GM19099 (cell line): Measurements from ENCODE around the gene LELP1.

Source experiments
- POLR2A ChIP-seq: IDR thresholded peaks from 3 replicates; pipeline ENCODE4 v1.6.1; 2011; ENCODE audit warnings: low read depth; ENCODE audit not compliant: insufficient read length; ENCODE audit errors: extremely low read depth

The LELP1 gene

DNA sequence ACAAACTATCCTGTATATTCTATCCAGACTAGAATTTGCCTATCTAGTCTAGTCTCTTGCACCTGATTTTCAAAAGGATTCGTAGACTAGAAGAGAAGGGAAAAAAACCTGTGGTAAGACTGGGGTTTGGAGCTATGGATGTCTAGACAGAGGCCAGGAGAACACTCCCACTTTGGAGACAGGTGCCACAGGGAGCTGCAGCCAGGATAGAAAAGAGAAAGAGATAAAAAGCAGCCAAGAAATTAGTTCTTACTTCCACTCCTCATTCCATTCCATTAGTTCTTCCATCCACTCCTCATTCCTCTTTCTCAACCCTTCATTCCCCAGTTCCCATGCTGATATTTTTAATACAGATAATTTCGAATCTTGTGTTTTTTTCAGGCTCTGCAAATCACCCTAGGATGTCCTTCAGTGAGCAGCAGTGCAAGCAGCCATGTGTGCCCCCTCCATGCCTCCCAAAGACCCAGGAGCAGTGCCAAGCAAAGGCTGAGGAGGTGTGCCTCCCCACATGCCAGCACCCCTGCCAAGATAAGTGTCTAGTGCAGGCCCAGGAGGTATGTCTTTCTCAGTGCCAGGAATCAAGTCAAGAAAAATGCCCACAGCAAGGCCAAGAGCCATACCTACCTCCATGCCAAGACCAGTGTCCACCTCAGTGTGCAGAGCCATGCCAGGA is 14.7 kb downstream of the LELP1 start:
- TF ChIP-seq POLR2A: no peak

DNA sequence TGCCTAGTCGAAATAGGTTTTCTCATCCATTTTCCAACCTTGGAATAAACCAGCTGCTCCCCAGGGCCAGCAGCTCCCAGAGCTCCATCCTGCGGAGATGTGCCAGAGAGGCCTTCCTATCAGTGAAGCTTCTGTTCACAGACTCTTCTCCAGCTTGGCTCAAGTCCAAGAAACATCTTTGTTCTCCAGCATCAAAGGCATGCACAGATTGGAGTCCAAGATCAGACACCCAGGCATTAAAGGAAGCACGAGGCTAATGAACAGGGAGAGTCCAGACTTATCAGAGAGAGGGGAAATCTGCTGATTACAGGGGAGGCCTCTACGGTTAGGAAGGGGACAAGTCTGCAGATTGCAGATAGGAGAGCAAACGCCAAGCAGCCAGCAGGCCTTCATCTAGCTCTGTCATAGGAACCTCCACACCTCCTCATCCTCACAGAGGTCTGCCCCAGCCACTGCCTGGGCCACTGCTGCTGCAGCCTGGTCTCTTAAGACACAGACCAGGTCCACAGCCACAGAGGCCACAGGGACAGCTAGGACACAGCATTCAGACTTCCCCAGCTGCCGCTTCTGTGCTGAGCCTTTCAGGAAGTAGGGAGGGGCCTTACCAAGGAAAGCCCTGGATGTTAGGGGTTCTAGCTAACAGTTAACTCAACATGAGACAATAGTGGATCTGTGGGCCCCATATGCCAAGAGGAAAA is 17.5 kb downstream of the LELP1 start:
- TF ChIP-seq POLR2A: no peak

DNA sequence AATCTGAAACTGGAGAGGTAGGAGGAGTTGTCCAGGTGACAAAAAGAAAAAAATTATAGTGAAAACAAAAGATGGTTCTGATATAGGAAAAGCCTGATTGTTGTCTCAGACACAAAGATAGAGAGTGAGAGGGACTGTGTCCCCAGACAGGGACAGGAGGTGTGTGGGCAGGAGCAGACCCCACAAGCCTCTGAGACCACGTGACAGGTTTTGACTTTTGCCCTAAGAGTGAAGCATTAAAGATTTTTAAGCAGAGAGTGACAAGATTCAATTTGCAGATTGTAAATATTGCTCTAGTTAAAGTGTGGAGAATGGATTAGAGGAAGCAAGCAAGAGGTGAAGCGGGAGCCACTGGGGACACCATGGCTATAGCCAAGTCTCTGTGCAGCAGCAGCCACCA is 24.6 kb downstream of the LELP1 start:
- TF ChIP-seq POLR2A: no peak

DNA sequence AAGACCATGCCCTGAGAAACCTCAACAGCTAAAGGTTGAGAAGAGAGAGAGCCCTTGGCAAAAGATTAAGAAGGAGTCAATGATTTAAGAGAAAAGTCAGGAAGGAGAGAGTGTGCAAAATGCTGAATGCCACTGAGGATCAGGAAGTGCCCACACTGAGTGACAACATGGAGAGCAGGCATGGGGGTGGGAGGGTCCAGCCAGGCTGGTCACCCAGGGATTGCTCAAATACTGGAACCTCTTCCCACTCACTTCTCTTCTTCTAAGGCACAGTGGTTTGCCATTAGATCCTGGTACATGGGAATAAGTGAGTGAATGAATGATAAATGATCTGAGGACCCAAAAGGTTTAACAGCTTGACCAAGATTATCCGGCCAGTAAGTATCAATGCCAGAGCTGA is 25.3 kb downstream of the LELP1 start:
- TF ChIP-seq POLR2A: no peak

DNA sequence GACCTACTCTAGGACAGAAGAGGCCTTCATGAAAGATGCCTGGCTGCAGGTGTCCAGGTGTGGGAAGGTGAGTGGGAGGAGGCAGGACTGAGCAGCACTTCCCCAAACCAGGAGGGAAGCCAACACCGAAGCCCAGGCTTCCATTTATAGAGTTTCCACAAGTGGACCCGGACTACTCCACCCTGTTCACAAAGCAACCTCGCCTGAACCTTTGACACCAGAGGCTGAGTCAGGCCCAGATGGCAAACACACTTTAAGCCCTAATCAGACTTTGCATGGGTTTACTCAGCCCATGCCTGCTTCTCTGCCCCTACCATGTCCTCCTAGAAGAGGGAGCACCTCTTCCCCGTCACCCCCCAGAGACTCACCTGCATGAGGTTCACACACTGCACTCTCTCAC is 28.1 kb downstream of the LELP1 start:
- no peak for TF ChIP-seq POLR2A

DNA sequence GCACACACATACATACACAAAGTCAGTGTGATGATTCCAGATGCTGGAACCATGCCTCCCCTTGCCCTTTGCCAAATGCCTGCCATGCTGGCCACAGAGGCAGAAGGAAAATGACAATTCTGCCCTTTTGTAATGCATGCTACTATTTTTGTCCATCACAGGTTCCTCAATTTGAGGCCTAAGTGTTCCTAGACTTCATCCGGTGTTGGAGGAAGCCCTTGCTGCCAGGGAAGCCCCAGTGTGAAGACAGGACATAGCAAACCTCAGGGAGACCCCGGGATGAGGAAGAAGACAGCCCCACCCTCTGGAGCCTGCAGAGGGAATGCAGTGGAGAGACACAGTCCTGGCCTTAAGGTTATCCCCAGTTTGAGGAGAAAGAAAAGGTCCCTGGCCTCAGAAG is 28.6 kb downstream of the LELP1 start:
- TF ChIP-seq POLR2A: no peak

DNA sequence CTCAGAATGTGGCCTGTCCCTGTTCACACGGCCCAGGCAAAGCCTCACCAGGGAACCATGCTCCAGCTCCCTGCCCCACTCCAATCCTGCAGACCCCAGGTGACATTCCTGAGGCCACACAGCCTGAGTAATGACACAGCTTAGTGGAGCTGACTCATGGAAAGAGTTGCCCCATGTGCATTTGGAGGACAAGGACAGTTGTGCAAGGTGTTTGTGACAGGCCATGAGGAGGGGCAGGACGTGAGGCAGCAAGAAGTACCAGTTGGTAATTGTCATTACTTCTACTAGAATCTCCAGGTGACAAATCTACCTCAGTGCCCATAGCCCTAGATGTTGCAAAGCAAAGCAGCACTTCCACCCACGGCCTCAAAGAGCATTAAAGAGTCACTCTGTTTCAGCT is 29.3 kb downstream of the LELP1 start:
- TF ChIP-seq POLR2A: no peak

DNA sequence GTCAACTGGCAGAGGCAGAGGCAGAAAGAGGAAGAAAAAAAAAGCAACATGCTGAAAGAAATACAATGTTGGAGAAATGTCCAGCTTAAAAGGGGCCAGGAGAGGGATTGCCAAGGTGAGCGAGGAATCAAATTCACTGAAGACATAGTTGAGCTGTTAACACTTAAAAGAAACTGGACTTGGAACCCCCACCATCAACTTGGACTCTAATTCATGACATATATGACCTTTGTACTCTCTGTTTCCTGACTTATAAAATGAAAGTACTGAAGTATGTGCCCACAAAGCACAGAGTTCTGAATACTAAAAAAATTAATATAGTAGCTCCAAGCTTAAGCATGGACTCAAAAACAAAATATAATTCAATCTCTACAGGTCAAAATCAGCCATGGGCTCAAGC is 30.2 kb downstream of the LELP1 start:
- no peak for TF ChIP-seq POLR2A

DNA sequence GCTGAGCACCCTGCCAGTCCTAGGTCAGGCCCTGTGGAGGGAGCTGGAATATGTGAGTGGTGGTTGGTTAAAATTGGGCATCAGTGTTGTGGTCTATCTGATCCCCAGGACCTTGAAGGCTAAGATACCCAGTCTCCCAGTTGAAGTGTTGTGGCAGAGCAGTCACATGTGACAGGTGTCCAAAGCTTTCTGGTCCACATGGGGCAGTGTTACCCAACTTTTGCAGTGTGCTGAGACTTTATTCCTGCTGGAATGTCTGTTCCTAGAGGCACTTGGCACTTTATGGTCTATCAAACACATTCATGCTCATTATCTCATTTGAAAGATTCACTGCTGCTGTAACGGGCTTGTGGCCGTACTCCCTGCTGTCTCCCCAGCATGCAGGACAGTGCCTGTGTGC is 35.3 kb downstream of the LELP1 start:
- TF ChIP-seq POLR2A: no peak

DNA sequence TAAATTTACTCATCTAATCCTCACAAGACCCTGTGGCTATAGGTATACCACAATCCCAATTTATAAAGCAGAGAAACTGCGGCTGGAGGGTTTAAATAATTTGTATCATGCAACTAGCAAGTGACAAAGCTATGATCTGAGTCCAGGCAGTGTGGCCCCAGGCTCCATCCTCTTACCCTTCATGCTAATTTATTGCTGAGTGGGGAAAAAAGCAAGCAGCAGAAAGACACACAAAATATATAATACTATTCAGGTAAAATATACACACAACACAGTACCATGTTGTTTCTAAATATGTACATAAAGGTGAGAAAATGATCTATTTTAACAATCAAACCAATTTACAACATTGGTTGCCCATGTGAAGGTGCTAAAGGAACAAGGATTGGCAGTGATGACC is 38.9 kb downstream of the LELP1 start:
- no peak for TF ChIP-seq POLR2A

DNA sequence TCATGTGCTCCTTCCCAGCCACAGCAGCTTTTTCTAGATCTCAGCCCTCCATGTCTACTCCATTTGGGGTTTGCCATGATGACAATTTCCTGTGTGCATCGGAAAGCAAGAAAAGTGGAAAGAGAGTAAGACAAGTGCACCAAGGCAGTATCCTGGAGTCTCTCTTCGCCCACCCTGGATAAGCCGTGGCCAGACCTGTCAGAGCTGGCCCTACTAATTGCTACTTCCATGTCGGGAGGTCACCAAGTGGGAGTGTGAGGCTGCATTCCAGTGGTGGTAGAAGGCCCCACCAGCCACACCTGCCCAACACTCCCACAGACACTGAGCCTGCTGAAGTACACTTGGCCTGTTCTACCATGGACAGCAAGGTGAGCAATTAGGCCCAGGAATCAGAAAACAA is 42.2 kb downstream of the LELP1 start:
- TF ChIP-seq POLR2A: no peak

DNA sequence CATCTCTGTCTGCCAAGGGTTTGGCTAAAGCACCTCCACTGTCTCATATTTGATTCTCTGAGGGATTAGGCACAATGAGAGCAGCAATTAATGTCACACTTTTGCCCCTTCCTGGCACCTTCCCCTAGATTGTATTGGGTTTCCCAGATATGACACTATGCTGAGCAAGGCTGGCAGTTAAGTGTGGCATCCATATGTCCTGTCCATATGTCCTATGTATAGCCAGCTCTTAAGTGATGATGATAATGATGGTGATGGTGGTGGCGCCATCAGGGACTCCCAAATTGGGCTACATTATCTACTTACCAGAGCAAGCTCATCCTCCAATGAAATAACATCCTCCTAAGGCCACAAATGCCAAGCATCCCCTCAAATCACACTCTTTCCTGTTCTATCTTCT is 42.8 kb downstream of the LELP1 start:
- no peak for TF ChIP-seq POLR2A

DNA sequence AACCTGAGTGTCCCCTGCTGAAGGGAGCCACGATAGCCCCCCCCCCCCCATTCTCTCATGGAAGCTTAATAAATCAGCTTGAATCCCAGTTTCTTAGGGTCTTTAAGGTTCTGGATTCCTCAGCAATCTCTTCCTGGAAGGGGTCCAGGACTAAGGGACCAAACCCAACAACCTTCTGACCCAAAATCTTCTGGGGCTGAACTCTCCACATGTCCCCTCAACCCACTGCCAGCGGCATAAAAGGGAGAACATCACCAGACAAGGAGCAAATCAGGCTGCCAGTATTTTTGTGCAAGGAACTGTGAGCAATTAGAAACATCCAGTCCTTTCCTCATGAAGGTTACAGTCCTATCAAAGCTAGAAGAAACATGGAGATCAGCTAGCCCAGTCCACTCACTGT is 43.6 kb downstream of the LELP1 start:
- TF ChIP-seq POLR2A: no peak

DNA sequence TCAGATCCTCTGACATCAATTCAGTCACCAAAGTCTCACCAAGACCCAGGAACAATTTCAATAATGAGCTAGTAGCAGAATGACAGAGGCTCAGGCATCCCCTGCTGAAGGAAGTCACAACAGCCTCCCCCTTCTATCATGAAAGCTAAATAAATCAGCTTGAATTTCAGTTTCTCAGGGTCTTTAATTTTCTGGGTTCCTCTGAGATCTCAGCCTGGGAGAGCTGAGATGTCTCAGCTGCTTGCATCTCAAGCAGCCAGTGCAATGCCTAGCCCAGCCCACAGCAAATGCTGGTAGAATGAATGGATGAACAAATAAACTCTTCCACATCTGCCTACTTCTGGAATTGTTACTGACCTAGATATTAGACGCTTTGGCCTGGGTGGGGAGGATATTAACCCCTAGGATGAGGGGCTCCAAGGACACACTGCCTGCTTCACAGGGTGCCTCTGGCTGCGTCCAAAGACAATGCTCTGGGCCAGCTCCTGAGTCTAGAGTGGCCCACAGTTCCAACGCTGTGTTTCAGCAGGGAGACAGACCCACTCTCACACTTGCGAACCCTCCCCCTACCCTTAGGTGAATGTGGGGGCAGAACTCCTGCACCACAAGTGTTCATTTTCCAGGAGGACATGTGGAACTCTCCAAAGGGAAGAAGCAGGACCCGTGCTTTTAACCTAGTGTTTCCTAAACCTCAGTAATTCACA is 45.1 kb downstream of the LELP1 start:
- no peak for TF ChIP-seq POLR2A

DNA sequence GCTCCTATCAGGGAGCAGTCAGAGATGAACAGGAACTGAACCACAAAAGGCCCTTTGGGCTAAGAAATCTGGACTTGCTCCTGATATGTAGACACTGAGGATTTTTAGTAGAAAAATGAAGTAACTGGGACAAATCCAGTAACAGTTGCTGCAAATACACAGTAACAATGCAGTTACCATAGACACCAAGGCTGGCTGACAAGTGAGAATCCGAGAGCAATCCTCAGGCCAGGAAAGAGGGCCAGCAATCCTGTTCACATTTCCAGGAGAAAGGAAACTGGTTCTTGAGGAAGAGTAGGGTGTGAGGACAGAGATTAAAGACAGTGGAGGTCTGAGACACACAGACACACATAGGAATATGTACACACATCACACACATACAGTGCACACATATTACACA is 46.9 kb downstream of the LELP1 start:
- TF ChIP-seq POLR2A: no peak

DNA sequence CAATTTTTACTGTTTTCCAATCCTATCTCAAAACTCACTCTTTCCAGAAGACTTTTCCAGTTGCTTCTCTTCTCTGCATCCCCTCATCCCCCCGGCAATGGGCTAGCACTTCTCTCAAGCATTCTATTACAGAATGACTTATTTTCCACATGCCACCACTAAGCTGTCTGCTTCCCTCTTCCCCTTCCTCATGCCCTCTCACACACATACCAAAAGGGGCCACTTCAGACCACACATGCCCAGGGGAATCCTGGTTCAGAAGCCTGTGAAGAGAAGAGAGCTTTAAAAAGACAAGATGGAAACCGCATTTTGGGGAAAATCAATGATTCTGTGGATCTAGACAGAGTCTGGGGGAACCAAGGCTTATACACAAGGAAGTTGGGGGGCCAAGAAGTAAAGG is 47.9 kb downstream of the LELP1 start:
- TF ChIP-seq POLR2A: no peak
